Gastroesophageal sphincter (tissue), 4 donors: Measurements from ENCODE around the gene SUGCT. TPM values are rescaled to one million over a fixed set of nuclear protein-coding genes. Genes with fewer than 3 reads are reported as not detected.

Experiments used
- ATAC-seq: fragments of 150-250 bp; one replicate; pipeline ENCODE4 v1.9.1; 2016; ENCODE audit warnings: mild to moderate bottlenecking, moderate library complexity
- H3K27ac ChIP-seq, 4 donors: fragments of 200-600 bp; sonication (generic) in 3 of 4; 1 replicate in 3 of 4; 2 replicates in 1 of 4; pipeline ENCODE4 v1.5.1; 2016 to 2019
- H3K27me3 ChIP-seq: fragments of 200-600 bp; sonication (generic); one replicate; pipeline ENCODE4 v1.5.1; 2019
- H3K36me3 ChIP-seq, 2 donors: fragments of 200-600 bp; sonication (generic); one replicate each; pipeline ENCODE4 v1.5.1; 2019; ENCODE audit warnings: control low read depth in 1 of 2
- H3K4me1 ChIP-seq, 3 donors: fragments of 200-600 bp; sonication (generic); 1 replicate in 2 of 3; 2 replicates in 1 of 3; pipeline ENCODE4 v1.5.1; 2016 to 2019; ENCODE audit warnings: control low read depth in 2 of 3
- H3K4me3 ChIP-seq, 2 donors: fragments of 200-600 bp; sonication (generic); one replicate each; pipeline ENCODE4 v1.5.1; 2019; ENCODE audit warnings: mild to moderate bottlenecking in 1 of 2, moderate library complexity in 1 of 2
- H3K9me3 ChIP-seq, 3 donors: fragments of 200-600 bp; sonication (generic); one replicate each; pipeline ENCODE4 v1.5.1; 2017 to 2019; ENCODE audit warnings: control low read depth in 2 of 3
- EP300 ChIP-seq: sonication (generic); formaldehyde crosslinking; IDR thresholded peaks from one replicate; pipeline ENCODE4 v1.6.1; 2017; ENCODE audit warnings: antibody characterized with exemption, mild to moderate bottlenecking
- POLR2A ChIP-seq, 2 donors: fragments of 450-650 bp; IDR thresholded peaks; one replicate each; pipeline ENCODE4 v1.6.1; 2017; ENCODE audit warnings: antibody characterized with exemption in 2 of 2, mild to moderate bottlenecking in 2 of 2, moderate library complexity in 1 of 2
- POLR2AphosphoS5 ChIP-seq: sonication (generic); formaldehyde crosslinking; IDR thresholded peaks from one replicate; pipeline ENCODE4 v1.6.1; 2017; ENCODE audit warnings: antibody characterized with exemption
- WGBS, 2 donors: methylation state at CpG; one replicate each; pipeline ENCODE4 v1.1.5; 2018; ENCODE audit warnings: low coverage in 1 of 2; 5-methylcytosine and 5-hydroxymethylcytosine counted together
- total RNA-seq, 4 donors: library from RNA; depleted of rRNA; stranded (reverse); fragments of >200 nt; gene quantifications; one replicate each; pipeline ENCODE4 v1.1.0, GENCODE V29; 2016
- TF ChIP-seq, protein P1 (sequence below), 4 experiments: fragments of 200-600 bp in 2 of 4; fragments of 450-650 bp in 2 of 4; sonication (generic) in 1 of 4; IDR thresholded peaks; one replicate each; pipeline ENCODE4 v1.5.1; 2017 to 2019; ENCODE audit warnings: antibody characterized with exemption in 4 of 4, mild to moderate bottlenecking in 2 of 4, moderate library complexity in 2 of 4

SUGCT gene
- total RNA-seq, 4 donors from 2014 or later = 1.2 to 17.3 (median 10.8) TPM

DNA sequence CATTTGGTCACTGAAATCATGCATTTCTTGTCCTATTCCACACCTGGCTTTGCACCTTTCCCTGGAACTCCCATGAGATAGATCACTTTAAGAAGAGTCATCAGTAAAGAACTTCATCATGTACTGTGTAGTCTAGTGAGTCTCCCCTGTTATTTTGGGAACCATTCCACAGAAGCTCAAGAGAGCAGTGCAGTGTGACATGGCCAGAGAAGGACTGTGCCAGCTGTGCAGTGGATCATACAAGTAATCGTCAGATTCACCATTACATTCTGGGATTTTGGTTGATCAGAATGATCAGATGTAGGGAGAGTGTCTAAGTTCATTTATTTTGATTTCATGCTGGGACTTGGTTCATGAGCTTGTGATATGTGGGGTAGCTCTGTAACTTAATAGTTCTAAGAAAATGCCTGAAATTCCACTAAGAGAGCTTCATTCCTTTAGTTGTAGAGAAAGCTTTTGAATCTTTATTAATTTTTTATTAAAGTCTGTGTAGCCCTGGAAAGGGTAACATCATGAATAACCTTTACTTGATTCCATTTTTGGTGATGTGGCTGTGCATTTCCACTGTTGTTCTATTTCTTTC, 166.8 kb downstream of the SUGCT start:
- 57 to 80% methylated on average over 1 of the region's 1 CpG for WGBS, 2 donors
- Histone ChIP-seq H3K27me3 (no peaks in the 10 kb centered on the region), H3K4me3 (no peak overlapping the region), H3K9me3 (no peaks in the 10 kb centered on the region), H3K27ac (no peak overlapping the region), H3K36me3 (no peaks in the 10 kb centered on the region), H3K4me1 (peaks cover 0 to 7% (median 0%) of the 10 kb centered on the region in 3 donors)
- no peak for ATAC-seq
- TF ChIP-seq POLR2A (IDR thresholded peaks at IDR 0.05) = no peak
- TF ChIP-seq POLR2AphosphoS5 = no peak

DNA sequence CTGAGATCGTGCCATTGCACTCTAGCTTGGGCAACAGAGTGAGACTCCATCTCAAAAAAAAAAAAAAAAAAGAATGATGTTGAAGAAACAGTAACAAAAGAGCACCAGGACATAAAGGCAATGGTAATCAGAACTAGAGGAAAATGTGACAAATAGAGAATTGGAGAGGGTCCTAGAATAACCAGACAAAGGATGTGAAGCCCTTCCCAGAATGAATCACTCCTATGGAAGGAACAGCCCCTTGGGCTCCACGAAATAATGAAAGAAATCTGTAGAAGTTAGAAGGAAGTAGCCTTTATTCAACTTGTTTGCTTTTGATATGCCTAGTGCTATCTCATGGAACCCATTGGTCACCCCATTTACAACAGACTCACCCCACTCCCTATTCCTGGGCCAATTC, 169.2 kb downstream of the SUGCT start:
- ATAC-seq = no peak
- TF ChIP-seq POLR2AphosphoS5 (no peak), EP300 (no peak), POLR2A (IDR thresholded peaks at IDR 0.05) (no peak)
- TF ChIP-seq, protein P1, sequence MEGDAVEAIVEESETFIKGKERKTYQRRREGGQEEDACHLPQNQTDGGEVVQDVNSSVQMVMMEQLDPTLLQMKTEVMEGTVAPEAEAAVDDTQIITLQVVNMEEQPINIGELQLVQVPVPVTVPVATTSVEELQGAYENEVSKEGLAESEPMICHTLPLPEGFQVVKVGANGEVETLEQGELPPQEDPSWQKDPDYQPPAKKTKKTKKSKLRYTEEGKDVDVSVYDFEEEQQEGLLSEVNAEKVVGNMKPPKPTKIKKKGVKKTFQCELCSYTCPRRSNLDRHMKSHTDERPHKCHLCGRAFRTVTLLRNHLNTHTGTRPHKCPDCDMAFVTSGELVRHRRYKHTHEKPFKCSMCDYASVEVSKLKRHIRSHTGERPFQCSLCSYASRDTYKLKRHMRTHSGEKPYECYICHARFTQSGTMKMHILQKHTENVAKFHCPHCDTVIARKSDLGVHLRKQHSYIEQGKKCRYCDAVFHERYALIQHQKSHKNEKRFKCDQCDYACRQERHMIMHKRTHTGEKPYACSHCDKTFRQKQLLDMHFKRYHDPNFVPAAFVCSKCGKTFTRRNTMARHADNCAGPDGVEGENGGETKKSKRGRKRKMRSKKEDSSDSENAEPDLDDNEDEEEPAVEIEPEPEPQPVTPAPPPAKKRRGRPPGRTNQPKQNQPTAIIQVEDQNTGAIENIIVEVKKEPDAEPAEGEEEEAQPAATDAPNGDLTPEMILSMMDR (IDR thresholded peaks at IDR 0.05) = no peak

DNA sequence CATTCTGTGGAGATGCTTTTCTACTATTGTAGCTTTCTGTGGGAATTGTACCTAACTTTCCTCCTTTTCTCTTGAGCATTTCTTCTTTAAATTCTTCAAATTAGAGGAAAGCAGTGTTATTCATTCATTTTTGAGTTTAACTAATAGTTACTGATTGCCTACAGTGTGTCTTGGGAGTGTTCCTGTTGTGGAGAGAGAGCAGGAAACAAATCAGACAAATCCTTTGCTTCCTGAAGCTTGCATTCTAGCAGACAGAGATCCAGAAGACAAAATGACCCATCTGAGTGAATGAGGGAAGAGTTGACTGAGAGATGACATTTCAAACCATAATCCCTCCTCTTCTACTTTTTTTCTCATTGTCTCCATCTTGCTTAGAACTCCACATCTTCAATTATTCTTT, 170.4 kb downstream of the SUGCT start:
- peaks cover 0 to 7% (median 0%) of the 10 kb centered on the region in 3 donors for H3K4me1 ChIP-seq
- ATAC-seq = no peak

More for the DNA sequence above, 169.2 kb downstream of the SUGCT start:
- H3K4me3 ChIP-seq = no peak overlapping the region
- no peaks in the 10 kb centered on the region for H3K36me3 ChIP-seq
- no peaks in the 10 kb centered on the region for H3K27me3 ChIP-seq
- no peaks in the 10 kb centered on the region for H3K9me3 ChIP-seq
- peaks cover 0 to 7% (median 0%) of the 10 kb centered on the region in 3 donors for H3K4me1 ChIP-seq
- 87 to 90% methylated on average over 1 to 2 of the region's 2 CpGs for WGBS, 2 donors
- H3K27ac ChIP-seq = no peak overlapping the region

DNA sequence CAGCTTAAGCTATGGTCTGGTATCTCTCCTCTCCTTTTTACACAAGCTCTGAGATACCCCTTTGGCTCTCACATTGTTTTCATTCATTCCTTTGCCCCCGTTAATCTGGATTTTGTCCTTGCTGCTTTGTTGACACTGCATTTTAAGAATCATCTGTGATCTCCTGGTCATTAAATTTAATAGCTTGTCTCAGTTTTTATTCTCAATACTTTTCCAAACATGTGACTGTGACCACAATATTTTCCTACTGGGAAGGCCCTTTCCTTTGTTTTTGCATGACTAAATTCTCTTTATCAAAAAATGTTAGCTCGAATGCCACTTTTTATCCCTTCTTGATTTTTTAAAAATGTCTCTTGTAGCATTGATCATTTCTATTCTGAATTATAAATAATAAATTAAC, 171.2 kb downstream of the SUGCT start:
- Histone ChIP-seq H3K9me3 (no peaks in the 10 kb centered on the region), H3K4me1 (peaks cover 0 to 7% (median 0%) of the 10 kb centered on the region in 3 donors), H3K27me3 (no peaks in the 10 kb centered on the region), H3K4me3 (no peak overlapping the region), H3K27ac (no peak overlapping the region), H3K36me3 (no peaks in the 10 kb centered on the region)
- WGBS, 2 donors = 89 to 93% methylated on average over 2 of the region's 2 CpGs
- no peak for ATAC-seq
- TF ChIP-seq, protein P1 (IDR thresholded peaks at IDR 0.05) = no peak
- TF ChIP-seq EP300 = no peak
- no peak for TF ChIP-seq POLR2AphosphoS5
- no peak for TF ChIP-seq POLR2A (IDR thresholded peaks at IDR 0.05)

More for the DNA sequence above, 170.4 kb downstream of the SUGCT start:
- H3K9me3 ChIP-seq = no peaks in the 10 kb centered on the region
- H3K4me3 ChIP-seq = no peak overlapping the region
- TF ChIP-seq POLR2AphosphoS5 (no peak), POLR2A (IDR thresholded peaks at IDR 0.05) (no peak), EP300 (no peak)
- TF ChIP-seq, protein P1 (IDR thresholded peaks at IDR 0.05) = no peak
- no peak overlapping the region for H3K27ac ChIP-seq
- no peaks in the 10 kb centered on the region for H3K27me3 ChIP-seq
- no peaks in the 10 kb centered on the region for H3K36me3 ChIP-seq

DNA sequence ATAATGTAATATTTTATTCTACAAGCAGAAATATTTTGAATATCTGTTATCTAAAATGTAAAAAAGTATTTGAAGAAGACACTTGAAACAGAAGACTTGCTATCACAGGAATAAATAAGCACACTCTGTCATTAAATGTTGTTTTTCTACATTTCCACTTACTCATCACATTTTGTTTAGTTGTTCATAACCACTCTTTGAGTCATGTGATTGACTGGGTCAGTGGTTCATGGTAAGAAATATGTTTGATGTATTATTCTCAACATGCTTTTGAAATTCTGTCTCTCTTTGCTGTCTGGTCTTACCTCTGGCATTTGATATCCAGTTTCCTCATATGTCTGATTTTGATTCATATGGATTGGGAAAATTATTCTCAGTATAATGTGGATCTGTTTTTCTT, 171.8 kb downstream of the SUGCT start:
- H3K4me3 ChIP-seq = no peak overlapping the region
- no peak for ATAC-seq
- H3K27ac ChIP-seq = no peak overlapping the region
- H3K9me3 ChIP-seq = no peaks in the 10 kb centered on the region
- H3K27me3 ChIP-seq = no peaks in the 10 kb centered on the region
- H3K36me3 ChIP-seq = no peaks in the 10 kb centered on the region
- TF ChIP-seq, protein P1 (IDR thresholded peaks at IDR 0.05) = no peak
- TF ChIP-seq POLR2A (IDR thresholded peaks at IDR 0.05) = no peak
- no peak for TF ChIP-seq EP300
- TF ChIP-seq POLR2AphosphoS5 = no peak
- H3K4me1 ChIP-seq = peaks cover 0 to 6% (median 0%) of the 10 kb centered on the region in 3 donors
